Esophagus muscularis mucosa (tissue), 4 donors: Measurements from ENCODE around the gene ARPIN.

Source experiments
- EP300 ChIP-seq: sonication (generic); formaldehyde crosslinking; IDR thresholded peaks from one replicate; pipeline ENCODE4 v1.6.1; 2017; ENCODE audit warnings: antibody characterized with exemption
- POLR2A ChIP-seq: fragments of 450-650 bp; IDR thresholded peaks from one replicate; pipeline ENCODE4 v1.6.1; 2017; ENCODE audit warnings: antibody characterized with exemption, moderate library complexity, mild to moderate bottlenecking, low read depth
- POLR2AphosphoS5 ChIP-seq, 2 donors: sonication (generic); formaldehyde crosslinking; IDR thresholded peaks; one replicate each; pipeline ENCODE4 v1.6.1; 2017; ENCODE audit warnings: antibody characterized with exemption in 2 of 2
- TF ChIP-seq, protein P1 (sequence below), 3 experiments: fragments of 200-600 bp in 2 of 3; fragments of 450-650 bp in 1 of 3; sonication (generic) in 2 of 3; IDR thresholded peaks; one replicate each; pipeline ENCODE4 v1.5.1; 2017 to 2019; ENCODE audit warnings: antibody characterized with exemption in 3 of 3, mild to moderate bottlenecking in 2 of 3, moderate library complexity in 1 of 3

DNA sequence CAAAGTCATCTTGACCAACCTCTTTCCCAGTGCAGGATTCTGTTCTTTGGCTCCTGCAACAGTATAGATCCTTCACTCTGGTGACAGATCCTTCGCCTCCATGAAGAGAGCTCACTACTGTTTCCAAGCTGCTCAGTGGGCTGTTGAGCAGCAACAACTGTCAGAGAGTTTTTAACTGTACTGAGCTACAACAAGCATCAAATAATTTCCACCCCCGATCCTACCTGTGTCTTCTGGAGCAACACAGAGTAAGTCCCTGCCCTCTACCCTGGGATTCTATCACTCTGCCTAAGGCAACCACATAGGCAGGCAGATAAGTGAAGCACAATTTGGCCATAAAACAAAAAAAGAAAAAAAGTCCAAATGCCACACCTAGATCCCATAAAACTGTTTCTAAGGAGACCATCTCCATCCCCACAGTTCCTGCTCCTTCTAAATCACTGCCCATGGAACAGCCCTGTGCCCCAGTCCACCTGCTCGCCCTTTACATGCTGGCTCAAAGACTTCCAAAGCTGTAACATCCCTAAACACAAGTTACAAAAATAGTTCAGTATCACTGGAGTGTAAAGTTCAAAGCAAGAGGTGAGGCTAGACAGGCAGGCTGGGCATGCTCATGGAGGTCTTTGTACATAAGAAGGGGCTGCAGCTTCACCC, 60.3 kb downstream of the ARPIN start:
- TF ChIP-seq EP300 (no peak), POLR2A (no peak), POLR2AphosphoS5 (IDR thresholded peaks at IDR 0.05) (no peak)
- TF ChIP-seq, protein P1, sequence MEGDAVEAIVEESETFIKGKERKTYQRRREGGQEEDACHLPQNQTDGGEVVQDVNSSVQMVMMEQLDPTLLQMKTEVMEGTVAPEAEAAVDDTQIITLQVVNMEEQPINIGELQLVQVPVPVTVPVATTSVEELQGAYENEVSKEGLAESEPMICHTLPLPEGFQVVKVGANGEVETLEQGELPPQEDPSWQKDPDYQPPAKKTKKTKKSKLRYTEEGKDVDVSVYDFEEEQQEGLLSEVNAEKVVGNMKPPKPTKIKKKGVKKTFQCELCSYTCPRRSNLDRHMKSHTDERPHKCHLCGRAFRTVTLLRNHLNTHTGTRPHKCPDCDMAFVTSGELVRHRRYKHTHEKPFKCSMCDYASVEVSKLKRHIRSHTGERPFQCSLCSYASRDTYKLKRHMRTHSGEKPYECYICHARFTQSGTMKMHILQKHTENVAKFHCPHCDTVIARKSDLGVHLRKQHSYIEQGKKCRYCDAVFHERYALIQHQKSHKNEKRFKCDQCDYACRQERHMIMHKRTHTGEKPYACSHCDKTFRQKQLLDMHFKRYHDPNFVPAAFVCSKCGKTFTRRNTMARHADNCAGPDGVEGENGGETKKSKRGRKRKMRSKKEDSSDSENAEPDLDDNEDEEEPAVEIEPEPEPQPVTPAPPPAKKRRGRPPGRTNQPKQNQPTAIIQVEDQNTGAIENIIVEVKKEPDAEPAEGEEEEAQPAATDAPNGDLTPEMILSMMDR (IDR thresholded peaks at IDR 0.05) = no peak
